SK-MEL-5 (cell line): ENCODE results near the gene INTS1. TPM values are rescaled to one million over a fixed set of nuclear protein-coding genes. Genes with fewer than 3 reads are reported as not detected.

Source experiments
- DNase-seq: peaks from one replicate; pipeline ENCODE4 v3.0.0-alpha.2; 2016; ENCODE audit warnings: low read depth, low spot score
- in situ Hi-C: cut with HindIII; loops from 2 replicates; pipeline ENCODE4 v1.10.0; 2016; ENCODE audit warnings: low sequenced_read_pairs, high pct_unique_total_duplicates, low pct_unique_long_range_greater_than_20kb
- total RNA-seq: library from RNA; depleted of rRNA; stranded (reverse); fragments of >200 nt; shearing (Covaris generic); gene quantifications from 2 replicates; pipeline ENCODE4 v1.2.3, GENCODE V29; 2014

The INTS1 gene
- total RNA-seq, 1 experiment from 2014 or later, result 34.5 TPM

- in situ Hi-C loops, result no loop called here
- no peak for DNase-seq
Measured at GRCh38 chr7:1499367-1500029, 4.7 kb downstream of the INTS1 start.

- no peak for DNase-seq
- in situ Hi-C loops, result no loop called here
Measured at GRCh38 chr7:1498370-1499305, 5.6 kb downstream of the INTS1 start.

- no peak for DNase-seq
- in situ Hi-C loops, result no loop called here
Measured at GRCh38 chr7:1497293-1497927, 6.8 kb downstream of the INTS1 start.

- DNase-seq, result no peak
- in situ Hi-C loops, result no loop called here
Measured at GRCh38 chr7:1496531-1497292, 7.5 kb downstream of the INTS1 start.

GRCh38 chr7:1495564-1496242, 8.5 kb downstream of the INTS1 start:
- in situ Hi-C loops, result no loop called here
- no peak for DNase-seq

GRCh38 chr7:1494866-1495563, 9.2 kb downstream of the INTS1 start:
- DNase-seq, result no peak
- in situ Hi-C loops, result no loop called here

- in situ Hi-C loops, result no loop called here
- DNase-seq, result no peak
Measured at GRCh38 chr7:1494447-1494846, 9.7 kb downstream of the INTS1 start.

- in situ Hi-C loops, result no loop called here
- no peak for DNase-seq
Measured at GRCh38 chr7:1493571-1493970, 10.6 kb downstream of the INTS1 start.

GRCh38 chr7:1493129-1493528, 11.1 kb downstream of the INTS1 start:
- in situ Hi-C loops, result no loop called here
- no peak for DNase-seq

- DNase-seq, result no peak
- in situ Hi-C loops, result no loop called here
Measured at GRCh38 chr7:1492640-1493039, 11.5 kb downstream of the INTS1 start.

GRCh38 chr7:1492221-1492620, 12.0 kb downstream of the INTS1 start:
- no peak for DNase-seq
- in situ Hi-C loops, result no loop called here

- no peak for DNase-seq
- in situ Hi-C loops, result no loop called here
Measured at GRCh38 chr7:1490837-1491236, 13.4 kb downstream of the INTS1 start.

GRCh38 chr7:1489336-1489735, 14.9 kb downstream of the INTS1 start:
- DNase-seq, result no peak
- in situ Hi-C loops, result no loop called here

- no peak for DNase-seq
- in situ Hi-C loops, result no loop called here
Measured at GRCh38 chr7:1488016-1488415, 16.2 kb downstream of the INTS1 start.

GRCh38 chr7:1487466-1487865, 16.7 kb downstream of the INTS1 start:
- in situ Hi-C loops, result no loop called here

GRCh38 chr7:1486571-1486970, 17.6 kb downstream of the INTS1 start:
- no peak for DNase-seq

More at GRCh38 chr7:1487466-1487865, 16.7 kb downstream of the INTS1 start:
- no peak for DNase-seq

GRCh38 chr7:1485156-1485555, 19.0 kb downstream of the INTS1 start:
- in situ Hi-C loops, result no loop called here
- DNase-seq, result no peak

More at GRCh38 chr7:1486571-1486970, 17.6 kb downstream of the INTS1 start:
- in situ Hi-C loops, result no loop called here
